Measurements from ENCODE around the gene DNAH5. TPM values are rescaled to one million over a fixed set of nuclear protein-coding genes. Genes with fewer than 3 reads are reported as not detected.

The DNAH5 gene
- total RNA-seq, 3 donors from 2014 or later (not counting 1 experiment from before 2014, with no cell fraction given): not detected

GRCh38 chr5:13692172-13692571 lies 252.3 kb downstream of the DNAH5 start:
- Mint-ChIP-seq H3K27ac (no peak overlapping the region), H3K36me3 (no peaks in the 10 kb centered on the region), H3K4me1 (no peaks in the 10 kb centered on the region), H3K27me3 (ENCODE audit: low read depth in 2 of 2) (no peaks in the 10 kb centered on the region), H3K4me3 (no peak overlapping the region), H3K9me3 (peaks cover 8 to 11% of the 10 kb centered on the region in 2 donors)
- no peaks in the 10 kb centered on the region for H3K27me3 ChIP-seq (ENCODE audit: control insufficient read depth, insufficient read depth, low read length)
- H3K4me3 ChIP-seq (ENCODE audit: low read length): no peak overlapping the region
- peaks cover 14% of the 10 kb centered on the region for H3K9me3 ChIP-seq (ENCODE audit: control insufficient read depth, insufficient read depth, low read length)
- H3K27ac ChIP-seq (ENCODE audit: low read length): no peak overlapping the region
- no peaks in the 10 kb centered on the region for H3K4me1 ChIP-seq (ENCODE audit: control insufficient read depth, insufficient read depth, low read length)
- ATAC-seq (no peak), DNase-seq (no peak)
- no peaks in the 10 kb centered on the region for H3K36me3 ChIP-seq (ENCODE audit: control insufficient read depth, insufficient read depth, low read length)
- no peak for TF ChIP-seq CTCF (IDR thresholded peaks at IDR 0.05)
- intact Hi-C loops (cut with micrococcal nuclease): no loop called here

- Histone ChIP-seq H3K9me3 (ENCODE audit: control insufficient read depth, insufficient read depth, low read length) (no peaks in the 10 kb centered on the region), H3K36me3 (ENCODE audit: control insufficient read depth, insufficient read depth, low read length) (no peaks in the 10 kb centered on the region), H3K27me3 (ENCODE audit: control insufficient read depth, insufficient read depth, low read length) (no peaks in the 10 kb centered on the region), H3K4me3 (ENCODE audit: low read length) (no peak overlapping the region), H3K27ac (ENCODE audit: low read length) (no peak overlapping the region), H3K4me1 (ENCODE audit: control insufficient read depth, insufficient read depth, low read length) (no peaks in the 10 kb centered on the region)
- Mint-ChIP-seq H3K27ac (no peak overlapping the region), H3K4me1 (no peaks in the 10 kb centered on the region), H3K9me3 (peaks cover 10 to 11% of the 10 kb centered on the region in 2 donors), H3K27me3 (ENCODE audit: low read depth in 2 of 2) (no peaks in the 10 kb centered on the region), H3K36me3 (no peaks in the 10 kb centered on the region), H3K4me3 (no peak overlapping the region)
- intact Hi-C loops (cut with micrococcal nuclease): no loop called here
- no peak for ATAC-seq
- no peak for DNase-seq
- 42% methylated on average over 1 of the region's 4 CpGs for WGBS (ENCODE audit: insufficient coverage)
- no peak for TF ChIP-seq CTCF (IDR thresholded peaks at IDR 0.05)
Measured at GRCh38 chr5:13676531-13676930, 268.0 kb downstream of the DNAH5 start.

- TF ChIP-seq CTCF (IDR thresholded peaks at IDR 0.05): no peak
- intact Hi-C loops (cut with micrococcal nuclease): no loop called here
- Mint-ChIP-seq H3K4me1 (no peaks in the 10 kb centered on the region), H3K9me3 (peaks cover 12 to 18% of the 10 kb centered on the region in 2 donors), H3K36me3 (no peaks in the 10 kb centered on the region), H3K27me3 (ENCODE audit: low read depth in 2 of 2) (no peaks in the 10 kb centered on the region), H3K27ac (no peak overlapping the region), H3K4me3 (no peak overlapping the region)
- no peaks in the 10 kb centered on the region for H3K9me3 ChIP-seq (ENCODE audit: control insufficient read depth, insufficient read depth, low read length)
- H3K4me3 ChIP-seq (ENCODE audit: low read length): no peak overlapping the region
- no peaks in the 10 kb centered on the region for H3K4me1 ChIP-seq (ENCODE audit: control insufficient read depth, insufficient read depth, low read length)
- no peaks in the 10 kb centered on the region for H3K36me3 ChIP-seq (ENCODE audit: control insufficient read depth, insufficient read depth, low read length)
- no peaks in the 10 kb centered on the region for H3K27me3 ChIP-seq (ENCODE audit: control insufficient read depth, insufficient read depth, low read length)
- DNase-seq (no peak), ATAC-seq (no peak)
- H3K27ac ChIP-seq (ENCODE audit: low read length): no peak overlapping the region
Measured at GRCh38 chr5:13674391-13674790, 270.1 kb downstream of the DNAH5 start.

GRCh38 chr5:13673511-13673910 lies 271.0 kb downstream of the DNAH5 start:
- H3K9me3 ChIP-seq (ENCODE audit: control insufficient read depth, insufficient read depth, low read length): no peaks in the 10 kb centered on the region
- H3K4me1 ChIP-seq (ENCODE audit: control insufficient read depth, insufficient read depth, low read length): no peaks in the 10 kb centered on the region
- H3K27me3 Mint-ChIP-seq (ENCODE audit: low read depth in 2 of 2): no peaks in the 10 kb centered on the region
- H3K9me3 Mint-ChIP-seq: peaks cover 15 to 16% of the 10 kb centered on the region in 2 donors
- no peak overlapping the region for H3K27ac Mint-ChIP-seq
- no peaks in the 10 kb centered on the region for H3K27me3 ChIP-seq (ENCODE audit: control insufficient read depth, insufficient read depth, low read length)
- H3K4me3 ChIP-seq (ENCODE audit: low read length): no peak overlapping the region
- ATAC-seq (no peak), DNase-seq (no peak)
- H3K4me3 Mint-ChIP-seq: no peak overlapping the region
- no peaks in the 10 kb centered on the region for H3K36me3 Mint-ChIP-seq
- WGBS (ENCODE audit: insufficient coverage): 50% methylated on average over 2 of the region's 3 CpGs
- no peak for TF ChIP-seq CTCF (IDR thresholded peaks at IDR 0.05)
- H3K4me1 Mint-ChIP-seq: no peaks in the 10 kb centered on the region
- intact Hi-C loops (cut with micrococcal nuclease): no loop called here
- H3K27ac ChIP-seq (ENCODE audit: low read length): no peak overlapping the region
- H3K36me3 ChIP-seq (ENCODE audit: control insufficient read depth, insufficient read depth, low read length): no peaks in the 10 kb centered on the region

Data from natural killer cell (primary cell).